Cardiac muscle cell (in vitro differentiated cells and primary cell): ENCODE results near the gene IL1RAPL1. TPM values are rescaled to one million over a fixed set of nuclear protein-coding genes. Genes with fewer than 3 reads are reported as not detected.

ENCODE experiments used
- DNase-seq, 2 donors: peaks; one replicate each; pipeline versions ENCODE4 v3.0.0 to v3.0.0-alpha.2; 2010 to 2017; ENCODE audit warnings: low read depth in 1 of 2, low spot score in 1 of 2
- H3K27ac ChIP-seq: fragments of 200-600 bp; sonication (generic); 2 replicates; pipeline ENCODE4 v1.5.1; 2016
- H3K27me3 ChIP-seq: fragments of 200-600 bp; sonication (generic); 2 replicates; pipeline ENCODE4 v1.6.0; 2016; ENCODE audit warnings: control low read depth
- H3K36me3 ChIP-seq: fragments of 200-600 bp; sonication (generic); 2 replicates; pipeline ENCODE4 v1.5.1; 2016; ENCODE audit warnings: control low read depth
- H3K4me1 ChIP-seq: fragments of 200-600 bp; sonication (generic); 2 replicates; pipeline ENCODE4 v1.8.1; 2017; ENCODE audit warnings: low read depth, mild to moderate bottlenecking, mixed run types
- H3K4me3 ChIP-seq: fragments of 200-600 bp; sonication (generic); 2 replicates; pipeline ENCODE4 v1.5.1; 2016; ENCODE audit warnings: mild to moderate bottlenecking
- H3K9me3 ChIP-seq: fragments of 200-600 bp; sonication (generic); 2 replicates; pipeline ENCODE4 v1.5.1; 2017; ENCODE audit warnings: low read depth, mild to moderate bottlenecking, control low read depth
- CTCF ChIP-seq: IDR thresholded peaks from 2 replicates; pipeline ENCODE4 v1.5.1; 2012; ENCODE audit warnings: low read depth, mild to moderate bottlenecking, low read length
- polyA plus RNA-seq: library from polyadenylated mRNA; unstranded; fragments of >200 nt; fragmentation: Nextera tagmentation; extraction: Ambion mirVana; gene quantifications from 2 replicates; pipeline ENCODE4 v1.2.1, GENCODE V29; 2016
- total RNA-seq: library from RNA; depleted of rRNA; stranded (reverse); fragments of >200 nt; gene quantifications from 2 replicates; pipeline ENCODE4 v1.2.3, GENCODE V29; 2016

The IL1RAPL1 gene
- total and polyA plus RNA-seq, 2 experiments from 2014 or later, result 3.2 to 4.2 TPM

DNA sequence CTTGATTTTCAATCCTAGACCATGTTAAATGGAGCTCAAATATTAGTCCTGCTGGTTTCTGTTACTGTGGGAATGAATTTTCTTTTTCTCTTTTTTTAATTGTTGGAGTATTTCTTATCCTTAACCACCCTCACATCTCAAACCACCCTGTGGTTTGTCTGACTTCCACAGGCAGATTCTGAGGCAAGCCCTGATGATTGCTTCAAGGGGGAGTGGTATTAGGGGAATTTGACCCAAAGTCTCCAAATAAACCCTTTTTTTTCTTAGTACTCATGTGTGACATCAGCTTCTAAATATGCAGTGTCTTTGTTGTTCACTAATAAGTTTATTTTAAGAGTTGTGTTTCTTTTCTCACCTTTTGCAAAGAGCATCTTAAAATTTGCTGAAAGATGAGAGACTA, 810.3 kb downstream of the IL1RAPL1 start:
- no peak overlapping the region for H3K4me3 ChIP-seq
- H3K4me1 ChIP-seq, result no peaks in the 10 kb centered on the region
- no peak overlapping the region for H3K27ac ChIP-seq
- H3K9me3 ChIP-seq, result no peaks in the 10 kb centered on the region
- peak in 1 of 2 donors; percentile 69 for DNase-seq
- H3K36me3 ChIP-seq, result no peaks in the 10 kb centered on the region
- H3K27me3 ChIP-seq, result no peaks in the 10 kb centered on the region
- TF ChIP-seq CTCF, result no peak

DNA sequence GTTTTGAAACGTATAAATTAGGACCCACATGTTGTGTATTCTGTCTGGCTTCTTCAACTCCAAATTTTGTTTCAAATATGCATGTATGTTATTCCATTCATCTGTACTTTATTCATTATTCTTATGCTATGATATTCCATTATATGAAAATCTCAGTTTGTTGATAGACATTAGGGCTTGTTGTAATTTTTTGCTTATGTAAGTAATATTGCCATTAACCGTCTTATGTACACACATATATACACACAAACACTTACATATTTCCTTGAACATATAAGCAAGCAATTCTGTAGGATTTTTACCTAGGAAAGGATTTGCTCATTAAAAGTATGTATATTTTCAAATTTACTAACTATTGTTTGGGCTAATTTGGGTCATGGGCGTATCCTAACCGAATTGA, 820.1 kb downstream of the IL1RAPL1 start:
- Histone ChIP-seq H3K4me1 (no peaks in the 10 kb centered on the region), H3K4me3 (no peak overlapping the region), H3K27me3 (no peaks in the 10 kb centered on the region), H3K27ac (no peak overlapping the region), H3K9me3 (no peaks in the 10 kb centered on the region), H3K36me3 (no peaks in the 10 kb centered on the region)
- TF ChIP-seq CTCF, result no peak
- DNase-seq, result no peak

DNA sequence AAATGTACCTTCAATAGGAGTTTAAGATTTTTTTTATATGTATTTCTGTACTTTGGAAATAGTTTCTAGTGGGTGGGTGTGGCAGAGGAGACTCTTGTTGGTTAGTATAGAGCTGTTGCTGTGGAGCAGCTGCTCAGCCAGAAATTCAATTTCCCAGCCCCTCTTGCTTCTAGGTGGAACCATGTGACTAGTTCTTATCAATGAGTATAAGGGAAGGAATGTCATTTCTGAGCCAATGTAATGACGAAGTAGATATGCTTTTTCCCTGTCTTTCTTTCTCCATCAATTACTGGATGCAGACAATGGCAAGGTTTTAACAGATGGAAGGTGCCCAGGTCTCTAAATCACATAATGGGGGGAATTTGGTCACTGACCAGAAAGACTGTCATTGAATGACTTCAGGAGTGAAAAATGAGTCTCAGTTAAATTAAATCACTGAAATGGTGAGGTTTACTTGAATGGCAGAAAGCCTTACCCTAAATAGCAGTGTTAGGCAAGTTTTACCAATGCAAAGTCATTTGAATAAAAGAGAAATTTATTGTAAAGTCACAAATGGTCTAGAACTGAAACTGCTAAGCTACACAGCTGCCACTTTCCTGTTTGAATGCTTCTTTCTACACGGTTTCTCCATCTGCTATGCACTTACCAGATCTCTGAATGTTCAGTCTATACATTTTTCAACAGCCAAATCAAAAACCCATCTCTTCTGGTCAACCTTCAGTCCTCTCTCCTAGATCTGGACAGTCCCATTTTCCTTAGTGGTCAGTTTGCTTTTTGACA, 832.7 kb downstream of the IL1RAPL1 start:
- peak in 1 of 2 donors; percentile 88 for DNase-seq
- no peak overlapping the region for H3K27ac ChIP-seq
- no peaks in the 10 kb centered on the region for H3K4me1 ChIP-seq
- TF ChIP-seq CTCF, result no peak
- no peaks in the 10 kb centered on the region for H3K27me3 ChIP-seq
- no peaks in the 10 kb centered on the region for H3K9me3 ChIP-seq
- H3K4me3 ChIP-seq, result no peak overlapping the region
- no peaks in the 10 kb centered on the region for H3K36me3 ChIP-seq

GRCh38 chrX:29422034-29422433, 834.8 kb downstream of the IL1RAPL1 start:
- Histone ChIP-seq H3K4me1 (no peaks in the 10 kb centered on the region), H3K9me3 (no peaks in the 10 kb centered on the region), H3K27me3 (no peaks in the 10 kb centered on the region), H3K27ac (no peak overlapping the region), H3K36me3 (no peaks in the 10 kb centered on the region), H3K4me3 (no peak overlapping the region)
- DNase-seq, result no peak
- TF ChIP-seq CTCF, result no peak

DNA sequence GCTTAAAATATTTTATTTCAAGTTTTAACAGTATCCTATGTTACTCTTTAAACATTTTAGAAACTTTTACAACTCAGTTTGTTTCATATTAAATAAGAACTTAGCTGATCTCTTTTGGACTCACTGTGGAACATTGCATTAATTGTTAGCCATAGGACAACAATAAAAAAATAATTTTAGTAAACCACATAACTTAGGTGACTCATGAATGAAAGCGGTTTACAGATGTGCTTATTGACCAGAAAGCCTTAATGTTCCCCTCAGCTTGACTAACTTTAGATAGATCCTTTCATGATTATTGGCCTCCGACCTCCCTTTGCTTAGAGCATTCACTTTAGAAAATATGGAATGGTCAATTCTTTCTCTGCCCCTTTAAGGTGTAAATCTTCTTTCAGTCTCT, 844.6 kb downstream of the IL1RAPL1 start:
- H3K4me1 ChIP-seq, result no peaks in the 10 kb centered on the region
- H3K9me3 ChIP-seq, result no peaks in the 10 kb centered on the region
- no peaks in the 10 kb centered on the region for H3K36me3 ChIP-seq
- no peak overlapping the region for H3K4me3 ChIP-seq
- no peak for TF ChIP-seq CTCF
- no peaks in the 10 kb centered on the region for H3K27me3 ChIP-seq
- DNase-seq, result no peak
- no peak overlapping the region for H3K27ac ChIP-seq
